OCI-LY3 (cell line): ENCODE results near the gene SPON1.

Experiments used
- CTCF ChIP-seq: fragments of 200-600, 300-600 bp; sonication (generic); IDR thresholded peaks from 2 replicates; pipeline ENCODE4 v1.5.1; 2014; ENCODE audit warnings: antibody characterized with exemption, low read length, low read depth
- EZH2phosphoT487 ChIP-seq: fragments of 200-600 bp; shearing (Covaris generic); IDR thresholded peaks from 2 replicates; pipeline ENCODE4 v1.6.1; 2018; ENCODE audit warnings: antibody characterized with exemption, mixed run types, low read depth

DNA sequence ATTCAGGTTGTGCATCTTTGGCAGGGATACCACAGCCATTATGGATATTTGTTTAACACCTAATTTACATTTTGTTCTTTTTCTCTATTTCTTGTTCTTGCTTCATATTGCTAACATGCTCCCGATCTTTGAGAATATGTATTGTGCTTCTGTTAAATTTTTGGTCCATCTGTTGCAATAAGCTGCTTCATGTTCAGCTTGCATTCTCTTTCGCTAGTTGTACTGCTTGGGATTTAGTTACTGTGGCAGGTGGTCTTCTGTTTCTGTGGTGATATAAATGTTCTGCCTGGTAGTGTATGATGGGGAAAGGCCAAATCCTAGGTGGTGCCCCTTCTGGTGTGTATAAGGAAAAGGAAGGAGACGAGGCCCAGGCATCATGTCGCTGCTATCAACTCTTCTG, 140.2 kb downstream of the SPON1 start:
- TF ChIP-seq CTCF (no peak), EZH2phosphoT487 (no peak)
